GM23338 (cell line): Measurements from ENCODE around the gene HTT-AS. TPM values are rescaled to one million over a fixed set of nuclear protein-coding genes. Genes with fewer than 3 reads are reported as not detected.

Experiments used
- ATAC-seq: fragments of 200-7000 bp; cut with Tn5 transposase; 3 replicates; pipeline ENCODE4 v1.9.1; 2020
- DNase-seq: peaks from one replicate; pipeline ENCODE4 v3.0.0-alpha.2; 2015; ENCODE audit warnings: low spot score
- H2AFZ ChIP-seq: fragments of 200-600 bp; sonication (generic); 2 replicates; pipeline ENCODE4 v1.8.0; 2016; ENCODE audit warnings: antibody characterized with exemption, mild to moderate bottlenecking, moderate library complexity
- H3F3A ChIP-seq: fragments of 200-600 bp; sonication (generic); replicated peaks from 2 replicates; pipeline ENCODE4 v1.8.0; 2017; ENCODE audit warnings: antibody characterized with exemption, mixed run types, low read depth
- H3K27ac ChIP-seq: fragments of 200-600 bp; sonication (generic); 2 replicates; pipeline ENCODE4 v1.6.1; 2016; ENCODE audit warnings: low read depth
- H3K27me3 ChIP-seq: fragments of 200-600 bp; sonication (generic); 2 replicates; pipeline ENCODE4 v1.8.0; 2016; ENCODE audit warnings: mild to moderate bottlenecking, mixed run types, moderate library complexity; ENCODE audit not compliant: insufficient read depth
- H3K36me3 ChIP-seq: fragments of 200-600 bp; sonication (generic); 2 replicates; pipeline ENCODE4 v1.8.0; 2016; ENCODE audit warnings: mild to moderate bottlenecking; ENCODE audit not compliant: insufficient read depth
- H3K4me1 ChIP-seq: fragments of 200-600 bp; sonication (generic); 2 replicates; pipeline ENCODE4 v1.8.0; 2016; ENCODE audit warnings: mild to moderate bottlenecking, moderate library complexity; ENCODE audit not compliant: insufficient read depth
- H3K4me2 ChIP-seq: fragments of 200-600 bp; sonication (generic); 2 replicates; pipeline ENCODE4 v1.7.1; 2017; ENCODE audit warnings: mixed run types
- H3K4me3 ChIP-seq: fragments of 200-600 bp; sonication (generic); 2 replicates; pipeline ENCODE4 v1.6.1; 2016; ENCODE audit warnings: mixed run types
- H3K79me2 ChIP-seq: fragments of 200-600 bp; sonication (generic); replicated peaks from 2 replicates; pipeline ENCODE4 v1.8.0; 2017; ENCODE audit warnings: mild to moderate bottlenecking; ENCODE audit not compliant: insufficient read depth
- H3K9me2 ChIP-seq: fragments of 200-600 bp; sonication (generic); 2 replicates; pipeline ENCODE4 v1.8.0; 2017; ENCODE audit not compliant: insufficient read depth
- H4K20me1 ChIP-seq: fragments of 200-600 bp; sonication (generic); replicated peaks from 2 replicates; pipeline ENCODE4 v1.8.0; 2017; ENCODE audit warnings: mild to moderate bottlenecking; ENCODE audit not compliant: insufficient read depth
- H3K27ac Mint-ChIP-seq: 2 replicates; pipeline ENCODE4 v1.8.0; 2020; ENCODE audit warnings: inconsistent platforms, mild to moderate bottlenecking, moderate library complexity, mixed read lengths
- H3K27me3 Mint-ChIP-seq: 3 replicates; pipeline ENCODE4 v1.8.0; 2022; ENCODE audit warnings: low read depth, mild to moderate bottlenecking, moderate library complexity, mixed read lengths, inconsistent platforms; ENCODE audit not compliant: insufficient read depth, poor library complexity
- H3K36me3 Mint-ChIP-seq: 3 replicates; pipeline ENCODE4 v1.8.0; 2021; ENCODE audit warnings: low read depth, mild to moderate bottlenecking, inconsistent platforms, moderate library complexity, mixed read lengths
- H3K4me1 Mint-ChIP-seq: 3 replicates; pipeline ENCODE4 v1.8.0; 2020; ENCODE audit warnings: mild to moderate bottlenecking, inconsistent platforms, mixed read lengths
- H3K4me3 Mint-ChIP-seq: 3 replicates; pipeline ENCODE4 v1.8.0; 2021; ENCODE audit warnings: moderate library complexity, mild to moderate bottlenecking, inconsistent platforms, mixed read lengths
- H3K9me3 Mint-ChIP-seq: 3 replicates; pipeline ENCODE4 v1.8.0; 2020; ENCODE audit warnings: moderate library complexity, mild to moderate bottlenecking, inconsistent platforms, mixed read lengths
- CREB1 ChIP-seq: fragments of 250-450 bp; sonication (Bioruptor Pico); IDR thresholded peaks from 2 replicates; pipeline ENCODE4 v1.5.0; 2020; ENCODE audit warnings: low read depth, mild to moderate bottlenecking, moderate library complexity
- EZH2 ChIP-seq: fragments of 200-600 bp; sonication (generic); IDR thresholded peaks from one replicate; pipeline ENCODE4 v1.8.0; 2017; ENCODE audit warnings: antibody characterized with exemption, mild to moderate bottlenecking, low read depth; ENCODE audit not compliant: unreplicated experiment
- EZH2phosphoT487 ChIP-seq: fragments of 200-600 bp; sonication (generic); IDR thresholded peaks from one replicate; pipeline ENCODE4 v1.8.1; 2018; ENCODE audit warnings: antibody characterized with exemption; ENCODE audit not compliant: unreplicated experiment
- JUNB ChIP-seq: IDR thresholded peaks from one replicate; pipeline ENCODE4 v1.6.1; 2016; ENCODE audit warnings: antibody characterized with exemption; ENCODE audit not compliant: unreplicated experiment
- NANOG ChIP-seq: IDR thresholded peaks from 2 replicates; pipeline ENCODE4 v1.6.1; 2016; ENCODE audit warnings: antibody characterized with exemption, borderline replicate concordance
- STAT1 ChIP-seq: IDR thresholded peaks from one replicate; pipeline ENCODE4 v1.6.1; 2016; ENCODE audit warnings: antibody characterized with exemption; ENCODE audit not compliant: unreplicated experiment
- ZNF331 ChIP-seq: fragments of 250-450 bp; sonication (Bioruptor Pico); IDR thresholded peaks from 2 replicates; pipeline ENCODE4 v1.5.0; 2020; ENCODE audit warnings: low read depth, mild to moderate bottlenecking, moderate library complexity
- polyA plus RNA-seq: library from polyadenylated mRNA; unstranded; fragments of >200 nt; fragmentation: Nextera tagmentation; extraction: Ambion mirVana; gene quantifications from 2 replicates; pipeline ENCODE4 v1.2.1, GENCODE V29; 2016
- total RNA-seq: library from RNA; depleted of rRNA; stranded (reverse); fragments of >200 nt; shearing (Covaris generic); gene quantifications from 2 replicates; pipeline ENCODE4 v1.2.3, GENCODE V29; 2014
- TF ChIP-seq, protein P1 (sequence below): IDR thresholded peaks from one replicate; pipeline ENCODE4 v1.6.1; 2018; ENCODE audit warnings: antibody characterized with exemption; ENCODE audit not compliant: unreplicated experiment
- TF ChIP-seq, protein P2 (sequence below): fragments of 250-450 bp; sonication (Bioruptor Pico); IDR thresholded peaks from 2 replicates; pipeline ENCODE4 v1.5.0; 2020; ENCODE audit warnings: mild to moderate bottlenecking, moderate library complexity

The HTT-AS gene
- total and polyA plus RNA-seq, 2 experiments from 2014 or later: not detected

DNA sequence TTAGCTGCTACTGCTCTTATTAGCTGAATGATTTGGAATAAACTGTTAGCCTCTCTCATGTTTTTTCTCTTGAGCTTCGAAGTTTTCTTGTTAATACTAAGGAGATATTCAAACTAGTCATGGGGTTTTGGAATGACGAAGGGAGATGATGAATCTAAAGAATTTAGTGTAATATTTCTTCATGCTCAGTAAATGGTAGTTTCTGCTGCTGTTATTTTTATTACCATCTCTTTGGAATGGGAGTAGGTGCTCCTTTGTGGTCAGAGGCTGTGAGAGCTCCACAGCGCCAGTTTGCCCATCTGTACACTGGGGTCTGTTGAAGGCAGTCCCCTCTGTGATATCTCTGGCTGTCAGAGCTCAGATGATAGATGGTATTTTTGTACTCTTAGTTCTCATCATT lies 33.9 kb upstream of the HTT-AS start:
- peaks cover 38% of the 10 kb centered on the region for H3K36me3 ChIP-seq
- no peaks in the 10 kb centered on the region; the same call in 1 of the 2 replicates for H3F3A ChIP-seq
- Mint-ChIP-seq H3K27me3 (no peaks in the 10 kb centered on the region), H3K4me1 (peaks cover 5% of the 10 kb centered on the region; the same call in 2 of the 3 replicates), H3K36me3 (peaks cover 75% of the 10 kb centered on the region), H3K4me3 (no peak overlapping the region), H3K9me3 (no peaks in the 10 kb centered on the region), H3K27ac (no peak overlapping the region)
- ATAC-seq: no peak
- no peaks in the 10 kb centered on the region for H3K27me3 ChIP-seq
- peaks cover 43% of the 10 kb centered on the region for H3K79me2 ChIP-seq
- DNase-seq: no peak
- no peak overlapping the region for H3K4me2 ChIP-seq
- peaks cover 17% of the 10 kb centered on the region; the same call in 1 of the 2 replicates for H4K20me1 ChIP-seq
- H3K27ac ChIP-seq: no peak overlapping the region
- no peak overlapping the region for H2AFZ ChIP-seq
- no peaks in the 10 kb centered on the region for H3K9me2 ChIP-seq
- TF ChIP-seq EZH2phosphoT487: no peak
- no peak for TF ChIP-seq CREB1 (CRISPR knock-in tag)
- TF ChIP-seq NANOG: no peak
- TF ChIP-seq, protein P1, sequence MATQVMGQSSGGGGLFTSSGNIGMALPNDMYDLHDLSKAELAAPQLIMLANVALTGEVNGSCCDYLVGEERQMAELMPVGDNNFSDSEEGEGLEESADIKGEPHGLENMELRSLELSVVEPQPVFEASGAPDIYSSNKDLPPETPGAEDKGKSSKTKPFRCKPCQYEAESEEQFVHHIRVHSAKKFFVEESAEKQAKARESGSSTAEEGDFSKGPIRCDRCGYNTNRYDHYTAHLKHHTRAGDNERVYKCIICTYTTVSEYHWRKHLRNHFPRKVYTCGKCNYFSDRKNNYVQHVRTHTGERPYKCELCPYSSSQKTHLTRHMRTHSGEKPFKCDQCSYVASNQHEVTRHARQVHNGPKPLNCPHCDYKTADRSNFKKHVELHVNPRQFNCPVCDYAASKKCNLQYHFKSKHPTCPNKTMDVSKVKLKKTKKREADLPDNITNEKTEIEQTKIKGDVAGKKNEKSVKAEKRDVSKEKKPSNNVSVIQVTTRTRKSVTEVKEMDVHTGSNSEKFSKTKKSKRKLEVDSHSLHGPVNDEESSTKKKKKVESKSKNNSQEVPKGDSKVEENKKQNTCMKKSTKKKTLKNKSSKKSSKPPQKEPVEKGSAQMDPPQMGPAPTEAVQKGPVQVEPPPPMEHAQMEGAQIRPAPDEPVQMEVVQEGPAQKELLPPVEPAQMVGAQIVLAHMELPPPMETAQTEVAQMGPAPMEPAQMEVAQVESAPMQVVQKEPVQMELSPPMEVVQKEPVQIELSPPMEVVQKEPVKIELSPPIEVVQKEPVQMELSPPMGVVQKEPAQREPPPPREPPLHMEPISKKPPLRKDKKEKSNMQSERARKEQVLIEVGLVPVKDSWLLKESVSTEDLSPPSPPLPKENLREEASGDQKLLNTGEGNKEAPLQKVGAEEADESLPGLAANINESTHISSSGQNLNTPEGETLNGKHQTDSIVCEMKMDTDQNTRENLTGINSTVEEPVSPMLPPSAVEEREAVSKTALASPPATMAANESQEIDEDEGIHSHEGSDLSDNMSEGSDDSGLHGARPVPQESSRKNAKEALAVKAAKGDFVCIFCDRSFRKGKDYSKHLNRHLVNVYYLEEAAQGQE: no peak
- TF ChIP-seq EZH2: no peak
- TF ChIP-seq JUNB: no peak
- TF ChIP-seq ZNF331 (CRISPR knock-in tag): no peak
- TF ChIP-seq STAT1: no peak
- TF ChIP-seq, protein P2, sequence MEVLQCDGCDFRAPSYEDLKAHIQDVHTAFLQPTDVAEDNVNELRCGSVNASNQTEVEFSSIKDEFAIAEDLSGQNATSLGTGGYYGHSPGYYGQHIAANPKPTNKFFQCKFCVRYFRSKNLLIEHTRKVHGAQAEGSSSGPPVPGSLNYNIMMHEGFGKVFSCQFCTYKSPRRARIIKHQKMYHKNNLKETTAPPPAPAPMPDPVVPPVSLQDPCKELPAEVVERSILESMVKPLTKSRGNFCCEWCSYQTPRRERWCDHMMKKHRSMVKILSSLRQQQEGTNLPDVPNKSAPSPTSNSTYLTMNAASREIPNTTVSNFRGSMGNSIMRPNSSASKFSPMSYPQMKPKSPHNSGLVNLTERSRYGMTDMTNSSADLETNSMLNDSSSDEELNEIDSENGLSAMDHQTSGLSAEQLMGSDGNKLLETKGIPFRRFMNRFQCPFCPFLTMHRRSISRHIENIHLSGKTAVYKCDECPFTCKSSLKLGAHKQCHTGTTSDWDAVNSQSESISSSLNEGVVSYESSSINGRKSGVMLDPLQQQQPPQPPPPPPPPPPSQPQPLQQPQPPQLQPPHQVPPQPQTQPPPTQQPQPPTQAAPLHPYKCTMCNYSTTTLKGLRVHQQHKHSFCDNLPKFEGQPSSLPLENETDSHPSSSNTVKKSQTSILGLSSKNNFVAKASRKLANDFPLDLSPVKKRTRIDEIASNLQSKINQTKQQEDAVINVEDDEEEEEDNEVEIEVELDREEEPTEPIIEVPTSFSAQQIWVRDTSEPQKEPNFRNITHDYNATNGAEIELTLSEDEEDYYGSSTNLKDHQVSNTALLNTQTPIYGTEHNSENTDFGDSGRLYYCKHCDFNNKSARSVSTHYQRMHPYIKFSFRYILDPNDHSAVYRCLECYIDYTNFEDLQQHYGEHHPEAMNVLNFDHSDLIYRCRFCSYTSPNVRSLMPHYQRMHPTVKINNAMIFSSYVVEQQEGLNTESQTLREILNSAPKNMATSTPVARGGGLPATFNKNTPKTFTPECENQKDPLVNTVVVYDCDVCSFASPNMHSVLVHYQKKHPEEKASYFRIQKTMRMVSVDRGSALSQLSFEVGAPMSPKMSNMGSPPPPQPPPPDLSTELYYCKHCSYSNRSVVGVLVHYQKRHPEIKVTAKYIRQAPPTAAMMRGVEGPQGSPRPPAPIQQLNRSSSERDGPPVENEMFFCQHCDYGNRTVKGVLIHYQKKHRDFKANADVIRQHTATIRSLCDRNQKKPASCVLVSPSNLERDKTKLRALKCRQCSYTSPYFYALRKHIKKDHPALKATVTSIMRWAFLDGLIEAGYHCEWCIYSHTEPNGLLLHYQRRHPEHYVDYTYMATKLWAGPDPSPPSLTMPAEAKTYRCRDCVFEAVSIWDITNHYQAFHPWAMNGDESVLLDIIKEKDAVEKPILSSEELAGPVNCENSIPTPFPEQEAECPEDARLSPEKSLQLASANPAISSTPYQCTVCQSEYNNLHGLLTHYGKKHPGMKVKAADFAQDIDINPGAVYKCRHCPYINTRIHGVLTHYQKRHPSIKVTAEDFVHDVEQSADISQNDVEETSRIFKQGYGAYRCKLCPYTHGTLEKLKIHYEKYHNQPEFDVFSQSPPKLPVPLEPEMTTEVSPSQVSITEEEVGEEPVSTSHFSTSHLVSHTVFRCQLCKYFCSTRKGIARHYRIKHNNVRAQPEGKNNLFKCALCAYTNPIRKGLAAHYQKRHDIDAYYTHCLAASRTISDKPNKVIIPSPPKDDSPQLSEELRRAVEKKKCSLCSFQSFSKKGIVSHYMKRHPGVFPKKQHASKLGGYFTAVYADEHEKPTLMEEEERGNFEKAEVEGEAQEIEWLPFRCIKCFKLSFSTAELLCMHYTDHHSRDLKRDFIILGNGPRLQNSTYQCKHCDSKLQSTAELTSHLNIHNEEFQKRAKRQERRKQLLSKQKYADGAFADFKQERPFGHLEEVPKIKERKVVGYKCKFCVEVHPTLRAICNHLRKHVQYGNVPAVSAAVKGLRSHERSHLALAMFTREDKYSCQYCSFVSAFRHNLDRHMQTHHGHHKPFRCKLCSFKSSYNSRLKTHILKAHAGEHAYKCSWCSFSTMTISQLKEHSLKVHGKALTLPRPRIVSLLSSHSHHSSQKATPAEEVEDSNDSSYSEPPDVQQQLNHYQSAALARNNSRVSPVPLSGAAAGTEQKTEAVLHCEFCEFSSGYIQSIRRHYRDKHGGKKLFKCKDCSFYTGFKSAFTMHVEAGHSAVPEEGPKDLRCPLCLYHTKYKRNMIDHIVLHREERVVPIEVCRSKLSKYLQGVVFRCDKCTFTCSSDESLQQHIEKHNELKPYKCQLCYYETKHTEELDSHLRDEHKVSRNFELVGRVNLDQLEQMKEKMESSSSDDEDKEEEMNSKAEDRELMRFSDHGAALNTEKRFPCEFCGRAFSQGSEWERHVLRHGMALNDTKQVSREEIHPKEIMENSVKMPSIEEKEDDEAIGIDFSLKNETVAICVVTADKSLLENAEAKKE: no peak
- no peaks in the 10 kb centered on the region for H3K4me1 ChIP-seq
- H3K4me3 ChIP-seq: no peak overlapping the region
